ENCODE results near the gene CKS1B.

The CKS1B gene

GRCh38 chr1:154974102-154974807 lies at the start of gene CKS1B:
TSS of gene CKS1B (plus strand) at chr1:154974681. CDS start at chr1:154974746, 65 bp downstream.
- peak; percentile 100 for DNase-seq

- no peak for DNase-seq
Observed at GRCh38 chr1:154925335-154926170, 48.9 kb upstream of the CKS1B start.

GRCh38 chr1:154926201-154926600 lies 48.3 kb upstream of the CKS1B start:
- DNase-seq = no peak

DNA sequence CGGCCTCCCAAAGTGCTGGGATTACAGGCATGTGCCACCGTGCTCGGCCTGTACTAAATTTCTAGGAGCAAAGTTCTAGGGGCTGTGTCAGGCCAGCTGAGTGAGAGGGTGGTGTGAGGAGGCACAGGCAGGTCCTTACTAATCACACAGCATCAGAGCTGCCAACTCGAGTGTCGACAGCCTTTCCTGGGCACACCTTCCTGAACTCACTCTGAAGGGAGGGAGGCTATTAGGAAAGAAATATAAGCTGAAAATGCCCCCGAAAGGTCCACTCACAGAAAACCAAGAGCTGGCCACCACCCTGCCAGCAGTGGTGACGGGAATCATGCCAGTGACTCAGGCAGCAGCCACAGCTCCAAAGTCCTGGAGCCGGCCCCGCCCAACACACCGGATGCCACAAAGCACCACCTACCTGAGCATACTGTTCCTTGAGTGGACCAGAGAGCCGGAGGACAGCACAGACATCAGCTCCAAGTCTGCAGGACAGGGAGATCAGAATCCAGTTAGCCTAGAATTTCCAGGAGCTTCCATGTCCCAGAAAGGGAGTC lies 42.5 kb upstream of the CKS1B start:
- DNase-seq = no peak

GRCh38 chr1:154934358-154934948 lies 40.0 kb upstream of the CKS1B start:
- DNase-seq = no peak

- no peak for DNase-seq
Observed at GRCh38 chr1:154935749-154936554, 38.5 kb upstream of the CKS1B start.

DNA sequence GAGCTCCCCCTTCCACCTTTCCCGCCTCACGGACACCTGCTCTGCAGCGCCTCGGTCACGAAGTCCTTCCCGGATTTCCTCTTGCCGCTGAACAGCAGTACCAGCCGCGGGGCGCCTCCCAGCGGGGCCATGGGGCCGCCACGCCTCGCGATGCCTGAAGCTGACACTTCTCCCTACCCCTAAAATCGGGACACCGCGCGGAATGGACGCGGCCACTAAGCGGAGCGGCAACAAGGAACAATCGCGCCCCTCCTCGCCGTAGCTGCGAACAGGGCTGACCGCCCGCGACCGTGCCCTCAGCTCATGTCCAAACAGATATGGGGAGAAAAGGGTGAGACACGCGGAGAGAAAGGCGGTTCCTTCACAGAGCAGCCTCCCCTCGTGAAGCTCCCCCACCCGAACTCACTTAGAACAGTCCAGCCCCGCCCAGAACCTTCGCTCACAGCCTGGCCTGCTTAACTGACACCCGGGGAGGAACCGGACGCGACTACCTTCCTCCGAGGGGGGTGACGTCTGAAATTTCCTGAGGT lies 37.9 kb upstream of the CKS1B start, which contains the start of gene PMVK:
Gene PMVK (minus strand): TSS at position 165 of the 530 bp plus-strand sequence. CDS start 34 bp downstream, at position 131.
- peak; percentile 97 for DNase-seq

- peak; percentile 94 for DNase-seq
Observed at GRCh38 chr1:154937085-154937987, 37.1 kb upstream of the CKS1B start.

- no peak for DNase-seq
Observed at GRCh38 chr1:154937988-154938386, 36.5 kb upstream of the CKS1B start.

GRCh38 chr1:154938604-154939399 lies 35.7 kb upstream of the CKS1B start:
- no peak for DNase-seq

DNA sequence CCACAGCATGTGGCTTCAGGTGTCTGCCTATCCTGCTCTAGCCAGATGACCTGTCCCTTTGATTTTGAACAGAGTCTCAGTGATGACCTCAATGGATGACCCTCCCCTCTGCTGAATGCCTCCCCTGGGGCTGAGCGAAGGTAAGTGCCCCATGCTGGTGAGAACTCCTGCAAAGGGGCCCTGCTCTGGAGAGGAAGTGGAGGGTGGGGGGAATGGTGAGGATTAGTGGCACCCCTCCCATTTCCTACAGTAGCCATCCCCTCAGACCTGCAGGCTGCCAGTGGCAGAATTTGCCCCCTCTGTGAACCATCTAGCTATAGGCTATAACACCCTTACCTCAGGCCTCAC lies 34.3 kb upstream of the CKS1B start:
- no peak for DNase-seq

DNA sequence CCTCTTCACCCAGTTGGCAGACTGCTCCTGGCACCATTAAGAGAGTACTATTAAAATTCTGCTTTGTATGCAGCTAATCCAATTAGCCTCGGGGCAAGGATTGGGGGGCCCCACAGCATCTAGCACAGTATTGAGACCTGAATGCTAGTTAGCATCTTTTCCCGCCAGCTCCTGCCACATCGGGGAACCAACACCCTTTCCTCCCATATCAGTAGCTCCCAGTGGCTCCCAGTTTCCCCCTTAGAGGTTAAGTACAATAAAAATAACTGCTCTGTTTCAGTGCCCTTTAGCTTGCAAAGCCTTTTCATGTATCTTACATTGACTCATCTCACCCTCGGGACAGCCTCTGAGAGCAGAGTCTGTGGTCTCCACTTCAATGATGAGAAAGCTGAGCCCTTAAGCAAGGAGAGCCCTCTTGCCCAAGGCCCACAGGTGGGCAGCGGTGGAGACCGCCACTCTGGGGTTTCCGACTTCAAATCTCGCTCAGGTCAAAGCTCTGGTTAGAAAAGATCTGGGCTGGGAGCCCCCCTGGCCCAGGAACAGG lies 33.8 kb upstream of the CKS1B start:
- DNase-seq = no peak

DNA sequence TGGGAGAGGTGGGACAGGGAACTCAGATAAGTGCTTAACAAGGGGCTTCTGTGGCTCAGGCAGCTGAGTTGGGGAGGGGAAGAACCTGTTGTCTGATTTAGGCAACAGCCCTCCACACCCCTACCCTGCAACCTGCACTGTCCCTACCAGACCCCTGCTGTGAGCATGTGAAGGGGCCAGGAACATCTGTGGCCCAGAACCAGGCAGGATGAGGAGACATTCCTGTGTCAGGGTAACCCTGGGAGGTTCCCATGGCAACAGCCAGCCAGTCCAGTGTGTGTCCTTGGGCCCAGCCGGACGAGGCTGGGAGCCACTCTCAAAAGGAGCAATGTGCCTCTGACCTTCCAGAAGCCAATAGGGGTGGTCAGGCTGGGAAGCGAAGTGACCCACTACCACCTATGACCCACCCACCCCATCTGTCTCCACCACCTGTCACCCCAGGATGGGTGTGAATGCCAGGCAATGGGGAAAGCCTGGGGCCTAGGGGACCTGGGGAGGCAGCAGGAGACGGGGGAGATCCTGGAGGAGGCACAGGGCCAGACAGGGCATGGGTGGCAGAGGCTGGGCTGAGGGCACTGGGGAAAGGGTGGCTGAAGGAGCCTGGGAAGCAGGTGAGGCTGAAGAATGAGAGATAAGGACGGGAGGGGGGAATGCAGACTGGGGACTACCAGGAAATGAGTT lies 33.0 kb upstream of the CKS1B start:
- no peak for DNase-seq

DNA sequence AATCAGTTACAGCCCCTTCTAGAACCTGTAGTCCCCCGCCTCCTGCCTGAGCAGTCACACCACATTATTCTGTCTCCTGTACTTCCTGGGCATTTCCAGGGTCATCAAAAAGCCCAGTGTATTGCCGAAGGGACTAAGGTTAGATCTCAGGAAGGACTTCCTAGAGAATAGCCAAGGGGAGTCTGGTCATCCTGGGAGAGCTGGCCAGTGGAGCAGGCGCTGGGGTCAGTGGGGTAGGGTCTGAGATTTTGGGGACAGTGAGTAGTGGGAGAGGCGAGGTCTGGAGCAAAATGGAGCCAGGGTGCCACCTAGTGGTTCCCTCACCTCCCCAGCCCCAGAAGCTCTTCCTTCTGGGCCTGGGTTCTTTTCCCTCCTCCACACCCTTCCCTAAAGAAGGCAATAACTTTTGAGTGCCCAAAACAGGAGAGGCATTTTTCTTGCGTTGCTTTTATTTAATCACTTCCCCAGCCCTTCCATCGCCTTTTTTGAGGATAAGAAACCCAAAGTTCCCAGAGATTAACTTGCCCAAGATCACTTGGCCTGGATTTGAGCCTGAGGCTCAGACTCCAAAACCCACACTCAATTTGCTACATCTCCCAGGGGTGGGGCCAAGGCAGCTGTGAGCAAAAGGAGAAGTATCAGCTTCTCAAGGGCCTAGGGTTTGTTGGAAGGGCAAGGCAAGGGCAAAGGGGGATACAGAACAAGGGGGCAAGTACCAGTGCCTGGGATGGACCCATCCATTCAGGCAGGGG lies 30.7 kb upstream of the CKS1B start:
- DNase-seq = peak; percentile 24

DNA sequence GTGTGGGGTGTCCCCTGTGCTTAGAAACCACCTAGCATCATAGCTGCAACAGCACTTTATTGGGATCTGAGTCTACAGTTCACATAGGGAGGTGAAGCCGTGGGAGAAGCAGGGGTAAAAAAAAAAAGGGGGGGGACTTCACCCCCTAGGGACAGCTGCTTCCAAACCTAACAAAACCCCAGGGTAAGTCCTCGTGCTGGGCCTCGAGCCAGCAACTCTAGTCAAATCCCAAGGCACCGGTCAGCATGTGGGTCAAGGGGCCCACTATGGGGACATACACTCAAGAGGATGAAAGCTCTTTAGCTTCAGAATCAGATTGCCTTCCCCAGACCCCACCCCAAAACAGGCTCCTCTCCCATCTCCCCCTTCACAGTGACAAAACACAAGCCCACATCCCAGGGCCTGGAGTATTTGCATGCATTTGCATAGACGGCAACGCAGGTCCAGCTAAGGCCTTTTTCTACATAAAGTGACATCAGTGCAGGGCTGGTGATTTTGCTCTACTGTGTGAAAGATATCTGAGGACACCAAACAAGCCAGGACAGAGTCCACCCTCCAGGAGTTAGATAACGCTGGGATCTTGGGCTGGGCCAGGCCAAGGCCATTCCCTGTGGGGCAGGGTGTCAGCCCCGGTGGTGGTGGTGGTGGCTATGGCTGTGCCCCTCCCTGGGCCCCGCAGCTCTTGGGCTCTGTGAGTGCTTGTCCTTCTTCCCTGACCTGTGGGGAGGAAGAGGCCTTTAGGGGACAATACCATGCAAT lies 29.9 kb upstream of the CKS1B start:
- DNase-seq = no peak

- DNase-seq = no peak
Observed at GRCh38 chr1:154945160-154945961, 29.1 kb upstream of the CKS1B start.
